Thyroid gland (tissue), 4 donors: ENCODE measurements around the gene CTNNA3.

ENCODE experiments used
- POLR2A ChIP-seq, 2 donors: fragments of 450-650 bp; IDR thresholded peaks; one replicate each; pipeline ENCODE4 v1.6.1; 2017; ENCODE audit warnings: antibody characterized with exemption in 2 of 2, mild to moderate bottlenecking in 2 of 2, moderate library complexity in 1 of 2
- TF ChIP-seq, protein P1 (sequence below), 6 experiments: fragments of 200-600 bp in 3 of 6; fragments of 450-650 bp in 3 of 6; sonication (generic) in 3 of 6; IDR thresholded peaks; one replicate each; pipeline ENCODE4 v1.5.1; 2016 to 2019; ENCODE audit warnings: antibody characterized with exemption in 6 of 6, mild to moderate bottlenecking in 2 of 6, inconsistent platforms in 1 of 6, moderate library complexity in 1 of 6

DNA sequence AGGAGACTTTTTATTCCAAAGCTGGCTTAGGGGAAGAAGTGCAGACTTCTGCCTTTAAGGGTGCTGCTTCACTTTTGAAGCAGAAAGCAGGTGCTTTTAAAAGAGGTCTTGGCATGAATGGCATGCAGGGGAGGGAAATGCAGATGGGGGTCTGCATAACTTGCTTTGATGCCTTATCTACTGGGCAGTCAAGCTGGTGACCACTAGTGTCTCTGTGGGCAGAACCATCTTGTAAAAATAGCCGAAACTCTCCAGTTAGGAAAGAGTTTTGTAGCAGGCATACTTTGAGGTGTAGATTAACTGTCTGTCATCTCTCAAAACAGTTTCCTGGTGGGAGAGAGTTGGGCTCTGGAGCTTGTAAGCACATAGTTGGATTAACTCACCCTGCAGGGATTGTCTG, 9.9 kb upstream of the CTNNA3 start:
- no peak for TF ChIP-seq POLR2A (IDR thresholded peaks at IDR 0.05)
- TF ChIP-seq, protein P1, sequence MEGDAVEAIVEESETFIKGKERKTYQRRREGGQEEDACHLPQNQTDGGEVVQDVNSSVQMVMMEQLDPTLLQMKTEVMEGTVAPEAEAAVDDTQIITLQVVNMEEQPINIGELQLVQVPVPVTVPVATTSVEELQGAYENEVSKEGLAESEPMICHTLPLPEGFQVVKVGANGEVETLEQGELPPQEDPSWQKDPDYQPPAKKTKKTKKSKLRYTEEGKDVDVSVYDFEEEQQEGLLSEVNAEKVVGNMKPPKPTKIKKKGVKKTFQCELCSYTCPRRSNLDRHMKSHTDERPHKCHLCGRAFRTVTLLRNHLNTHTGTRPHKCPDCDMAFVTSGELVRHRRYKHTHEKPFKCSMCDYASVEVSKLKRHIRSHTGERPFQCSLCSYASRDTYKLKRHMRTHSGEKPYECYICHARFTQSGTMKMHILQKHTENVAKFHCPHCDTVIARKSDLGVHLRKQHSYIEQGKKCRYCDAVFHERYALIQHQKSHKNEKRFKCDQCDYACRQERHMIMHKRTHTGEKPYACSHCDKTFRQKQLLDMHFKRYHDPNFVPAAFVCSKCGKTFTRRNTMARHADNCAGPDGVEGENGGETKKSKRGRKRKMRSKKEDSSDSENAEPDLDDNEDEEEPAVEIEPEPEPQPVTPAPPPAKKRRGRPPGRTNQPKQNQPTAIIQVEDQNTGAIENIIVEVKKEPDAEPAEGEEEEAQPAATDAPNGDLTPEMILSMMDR (IDR thresholded peaks at IDR 0.05) = no peak
